DMS114 treated with DMSO at 0.1 percent for 48 hours (cell line): ENCODE measurements around the gene ALKBH5.

Source experiments
- DNase-seq: peaks from one replicate; lab custom pipeline; 2025; ENCODE audit not compliant: unreplicated experiment; lab: John Stamatoyannopoulos, UW

The ALKBH5 gene

DNA sequence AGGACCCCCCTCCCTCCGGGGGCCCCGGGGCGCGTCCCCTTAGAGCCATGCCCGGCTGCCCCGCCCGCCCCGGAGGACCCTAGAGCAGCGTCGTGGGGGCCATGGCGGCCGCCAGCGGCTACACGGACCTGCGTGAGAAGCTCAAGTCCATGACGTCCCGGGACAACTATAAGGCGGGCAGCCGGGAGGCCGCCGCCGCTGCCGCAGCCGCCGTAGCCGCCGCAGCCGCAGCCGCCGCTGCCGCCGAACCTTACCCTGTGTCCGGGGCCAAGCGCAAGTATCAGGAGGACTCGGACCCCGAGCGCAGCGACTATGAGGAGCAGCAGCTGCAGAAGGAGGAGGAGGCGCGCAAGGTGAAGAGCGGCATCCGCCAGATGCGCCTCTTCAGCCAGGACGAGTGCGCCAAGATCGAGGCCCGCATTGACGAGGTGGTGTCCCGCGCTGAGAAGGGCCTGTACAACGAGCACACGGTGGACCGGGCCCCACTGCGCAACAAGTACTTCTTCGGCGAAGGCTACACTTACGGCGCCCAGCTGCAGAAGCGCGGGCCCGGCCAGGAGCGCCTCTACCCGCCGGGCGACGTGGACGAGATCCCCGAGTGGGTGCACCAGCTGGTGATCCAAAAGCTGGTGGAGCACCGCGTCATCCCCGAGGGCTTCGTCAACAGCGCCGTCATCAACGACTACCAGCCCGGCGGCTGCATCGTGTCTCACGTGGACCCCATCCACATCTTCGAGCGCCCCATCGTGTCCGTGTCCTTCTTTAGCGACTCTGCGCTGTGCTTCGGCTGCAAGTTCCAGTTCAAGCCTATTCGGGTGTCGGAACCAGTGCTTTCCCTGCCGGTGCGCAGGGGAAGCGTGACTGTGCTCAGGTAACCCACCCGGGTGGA is 759 bp downstream of the ALKBH5 start:
- DNase-seq = no peak

DNA sequence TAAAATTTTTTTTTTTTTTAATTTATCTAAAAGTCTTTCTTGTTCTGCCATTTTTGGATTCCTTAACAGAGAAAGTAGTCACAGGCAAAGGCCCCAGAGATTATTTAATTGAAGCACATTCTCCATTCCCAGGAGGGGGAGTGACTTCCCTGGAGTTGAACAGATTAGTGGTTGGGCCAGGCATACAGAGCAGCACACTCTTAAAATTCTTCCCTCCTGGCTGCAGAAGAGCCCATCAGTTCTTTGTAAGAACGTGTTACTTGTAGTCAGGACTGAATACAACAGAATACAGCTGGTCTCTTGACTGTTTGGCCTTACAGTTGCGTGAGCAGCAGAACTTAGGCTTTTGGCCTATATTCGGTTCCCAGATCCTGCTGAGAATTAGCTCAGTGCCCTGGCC is 1.8 kb downstream of the ALKBH5 start:
- no peak for DNase-seq

DNA sequence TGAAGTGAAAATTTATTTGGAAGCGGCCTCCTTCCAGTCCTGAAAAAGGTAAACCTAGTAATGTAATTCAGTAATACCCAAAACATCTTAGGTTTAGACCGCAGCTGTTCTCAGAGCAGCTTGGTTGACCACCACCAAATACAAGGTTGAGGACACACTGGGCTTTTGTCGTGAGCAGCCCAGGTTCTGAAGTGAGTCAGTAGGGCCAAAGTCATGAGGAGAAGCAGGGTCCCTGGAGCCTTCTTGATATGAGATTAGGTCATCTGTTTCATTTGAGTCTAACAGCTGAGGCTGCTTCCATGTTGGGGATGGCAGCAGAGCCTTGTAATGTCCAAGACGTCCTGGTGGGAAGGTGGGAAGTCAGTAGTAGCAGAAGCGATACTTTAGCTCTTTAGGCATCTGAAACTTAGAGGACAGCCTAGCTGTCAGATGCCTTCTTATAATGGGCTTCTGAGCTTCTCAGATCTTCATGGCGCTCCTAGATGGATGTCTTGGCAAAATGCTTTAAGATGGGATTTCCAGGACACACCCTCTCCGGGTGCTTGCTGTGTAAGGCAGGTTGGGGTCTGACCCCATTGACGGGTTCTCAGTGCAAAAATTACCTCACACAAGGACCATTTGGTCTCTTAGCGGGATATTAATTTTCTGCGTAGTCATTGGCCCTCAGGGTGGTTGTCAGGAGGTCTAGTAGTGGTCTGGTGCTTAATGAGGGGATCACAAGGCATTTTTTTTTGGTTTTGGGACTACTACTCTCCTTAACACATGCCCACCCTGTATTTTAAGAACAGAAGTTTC is 2.4 kb downstream of the ALKBH5 start:
- no peak for DNase-seq

DNA sequence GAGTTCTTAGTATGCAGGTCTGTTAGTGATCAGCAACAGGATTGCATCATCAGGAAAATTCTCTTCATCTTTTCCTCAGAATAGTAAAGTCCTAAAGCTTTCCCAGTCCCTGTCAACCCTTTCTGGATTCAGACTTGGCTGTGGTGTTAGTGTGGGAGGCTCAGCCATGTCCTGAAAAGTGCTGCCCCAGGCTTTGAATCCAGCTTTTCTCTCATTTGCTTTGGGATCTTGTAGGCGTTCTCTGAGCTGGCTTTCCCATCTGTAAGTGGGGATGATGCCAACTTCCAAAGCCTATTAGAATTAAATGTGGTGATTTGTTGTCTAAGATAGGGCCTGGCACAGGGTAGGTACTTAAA is 3.0 kb downstream of the ALKBH5 start:
- DNase-seq = no peak

DNA sequence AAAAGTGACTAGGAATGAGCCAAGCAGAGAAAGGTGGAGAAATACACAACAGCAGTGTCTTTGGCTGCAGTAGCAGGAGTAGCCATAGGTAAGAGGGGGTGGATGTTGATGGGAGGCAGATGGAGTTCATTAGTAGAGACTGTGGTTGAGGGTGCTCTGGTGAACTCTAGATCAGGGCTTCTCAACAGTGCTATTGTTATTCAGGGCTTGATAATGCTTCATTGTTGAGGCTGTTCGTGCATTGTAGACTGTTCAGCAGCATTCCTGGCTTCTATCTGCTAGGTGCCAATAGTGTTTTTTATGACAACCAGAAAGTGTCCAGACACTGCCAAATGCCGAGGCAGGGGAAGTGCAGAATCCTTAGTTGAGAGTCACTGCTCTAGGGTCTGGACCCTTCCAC is 3.6 kb downstream of the ALKBH5 start:
- DNase-seq = no peak

DNA sequence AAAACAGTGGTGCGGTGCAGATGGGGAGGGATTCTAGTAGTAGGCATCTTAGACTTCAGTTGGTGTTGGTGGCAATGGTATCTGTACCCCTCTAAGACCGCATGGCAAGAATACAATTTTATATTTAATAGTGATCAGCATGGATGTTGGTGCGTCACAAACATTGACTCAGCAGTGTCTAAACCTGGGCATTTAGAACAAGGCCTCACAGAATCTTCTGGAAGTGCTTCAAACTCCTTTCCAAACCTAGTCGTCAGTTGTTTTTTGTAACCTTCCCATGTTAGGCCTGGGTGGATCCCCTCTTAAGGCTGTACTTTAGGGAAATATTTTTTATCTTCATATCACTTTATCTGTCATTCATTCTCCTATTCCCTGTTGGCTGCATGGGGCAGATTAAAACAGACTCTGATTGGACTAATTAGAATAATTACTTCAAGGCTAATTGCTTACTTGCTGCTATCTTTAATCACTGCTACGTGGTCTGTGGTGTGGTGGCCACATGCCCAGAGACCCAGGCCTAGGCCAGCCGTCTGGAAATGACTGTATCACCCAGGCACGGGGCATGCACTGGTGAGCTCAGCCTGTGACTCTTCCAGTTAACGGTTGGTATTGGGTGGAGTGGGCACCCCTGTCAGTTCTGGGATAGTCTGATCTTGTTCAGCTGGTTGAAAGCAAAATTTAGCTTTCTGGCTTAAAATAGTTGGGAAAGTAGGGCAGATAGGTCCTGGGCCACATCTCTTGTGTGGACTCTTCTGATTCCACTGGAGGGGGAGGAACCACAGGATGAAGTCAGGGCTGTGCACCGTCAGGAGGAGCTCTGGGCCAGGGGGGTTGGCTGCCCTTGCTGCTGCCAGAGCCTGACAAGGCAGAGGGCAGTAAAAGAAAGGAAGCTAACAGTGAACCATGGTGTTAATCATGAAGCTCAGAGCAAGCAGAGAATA is 4.5 kb downstream of the ALKBH5 start:
- DNase-seq = no peak

DNA sequence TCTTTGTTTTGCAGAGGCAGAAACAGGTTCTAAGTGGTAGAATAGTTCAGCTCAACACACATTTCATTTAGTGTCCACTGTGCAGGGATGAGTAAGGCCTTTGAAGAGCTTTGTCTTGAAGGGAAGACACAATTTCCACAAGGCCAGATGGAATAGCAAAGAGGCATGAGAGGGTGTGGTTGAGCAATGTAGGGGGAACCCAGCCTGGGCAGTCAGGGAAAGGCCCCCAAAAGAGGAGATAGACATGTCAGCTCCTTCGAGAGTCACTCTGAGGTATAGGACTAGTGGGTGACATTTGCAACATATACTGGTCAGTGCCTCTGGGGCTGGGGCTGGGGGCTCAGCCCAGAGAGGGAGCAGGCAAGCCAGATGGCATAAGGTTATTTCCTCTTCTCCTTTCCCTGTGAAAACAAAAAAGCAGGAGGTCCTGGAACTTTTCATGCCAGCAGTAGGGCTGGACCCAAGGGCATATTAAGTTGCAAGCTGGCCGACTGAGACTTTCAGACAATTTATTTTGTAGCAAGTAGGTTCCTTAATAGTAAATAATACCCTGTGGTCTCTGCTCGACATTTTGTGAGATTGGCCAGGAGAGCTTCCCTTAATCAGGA is 7.1 kb downstream of the ALKBH5 start:
- DNase-seq = no peak

DNA sequence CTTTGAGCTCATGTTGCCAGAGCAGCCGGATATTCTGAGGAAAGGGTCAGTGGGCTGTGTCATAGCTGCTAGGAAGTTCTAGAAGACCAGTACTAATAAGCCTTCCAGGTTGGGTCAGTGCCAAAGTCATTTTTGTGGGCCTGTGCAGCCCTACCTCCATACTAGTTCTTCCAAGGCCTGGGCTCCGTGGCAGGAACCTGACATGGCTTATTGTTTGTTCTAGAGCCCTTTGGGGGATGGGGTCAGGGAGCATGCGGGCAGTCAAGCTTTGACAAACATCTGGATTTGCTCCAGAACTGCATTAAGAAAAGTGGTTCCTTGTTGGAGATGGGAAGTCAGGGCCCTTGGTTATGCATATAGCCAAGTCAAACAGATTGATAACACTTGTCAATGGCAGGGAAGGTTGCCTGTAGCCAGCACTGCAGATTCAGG is 7.6 kb downstream of the ALKBH5 start:
- DNase-seq = no peak

DNA sequence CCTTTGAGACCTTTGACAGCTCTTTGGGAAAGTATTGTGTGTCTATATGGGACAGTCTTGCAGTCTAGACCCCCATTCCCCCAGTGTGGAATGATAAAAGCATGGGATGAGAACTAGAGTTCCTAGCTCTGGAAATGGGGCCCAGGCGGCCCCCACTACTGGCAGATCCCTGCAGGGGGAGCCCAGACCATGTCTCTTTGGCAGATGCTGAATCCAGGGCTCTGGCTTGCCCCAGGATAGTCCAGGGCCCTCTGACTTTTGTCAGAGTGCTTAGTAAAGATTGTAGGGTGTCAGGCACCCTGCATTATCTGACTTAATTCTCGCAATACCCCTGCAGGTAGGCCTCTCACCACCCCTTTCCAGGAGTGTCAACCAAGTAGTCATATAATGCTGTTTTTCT is 8.3 kb downstream of the ALKBH5 start:
- DNase-seq = no peak

DNA sequence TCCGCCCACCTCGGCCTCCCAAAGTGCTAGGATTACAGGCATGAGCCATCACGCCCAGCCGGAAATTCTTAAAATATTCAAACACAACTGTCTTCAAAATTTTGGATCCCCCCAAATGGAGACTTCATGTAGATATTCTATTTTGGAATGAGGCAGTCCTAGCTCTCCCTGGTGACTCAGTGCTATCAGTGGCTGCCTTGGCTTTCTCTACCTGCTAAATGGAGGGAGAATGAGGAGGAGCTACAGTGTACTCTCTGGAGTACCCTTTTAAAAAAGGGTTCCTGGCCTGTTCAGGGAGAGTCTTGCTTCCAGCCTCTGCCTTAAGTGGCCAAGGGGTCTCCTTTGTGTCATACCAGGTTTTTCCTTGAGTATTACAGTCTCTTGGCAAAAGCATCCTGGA is 10.8 kb downstream of the ALKBH5 start:
- no peak for DNase-seq

DNA sequence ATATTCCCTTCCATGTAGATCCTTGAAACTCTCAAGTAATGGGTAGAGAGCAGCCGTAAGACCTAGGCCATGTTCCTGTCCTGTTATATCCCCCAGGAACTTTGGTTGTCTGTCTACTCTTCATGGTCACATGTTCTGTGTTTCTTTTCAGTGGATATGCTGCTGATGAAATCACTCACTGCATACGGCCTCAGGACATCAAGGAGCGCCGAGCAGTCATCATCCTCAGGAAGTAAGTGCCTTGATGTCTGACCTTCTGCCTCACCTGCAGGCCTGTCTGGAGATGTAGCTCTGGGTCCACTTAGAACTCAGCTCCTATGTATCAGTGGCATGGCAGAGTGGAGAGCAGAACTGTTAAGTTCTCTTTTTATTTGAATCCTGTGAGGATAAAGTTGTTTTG is 11.2 kb downstream of the ALKBH5 start:
- DNase-seq = no peak

DNA sequence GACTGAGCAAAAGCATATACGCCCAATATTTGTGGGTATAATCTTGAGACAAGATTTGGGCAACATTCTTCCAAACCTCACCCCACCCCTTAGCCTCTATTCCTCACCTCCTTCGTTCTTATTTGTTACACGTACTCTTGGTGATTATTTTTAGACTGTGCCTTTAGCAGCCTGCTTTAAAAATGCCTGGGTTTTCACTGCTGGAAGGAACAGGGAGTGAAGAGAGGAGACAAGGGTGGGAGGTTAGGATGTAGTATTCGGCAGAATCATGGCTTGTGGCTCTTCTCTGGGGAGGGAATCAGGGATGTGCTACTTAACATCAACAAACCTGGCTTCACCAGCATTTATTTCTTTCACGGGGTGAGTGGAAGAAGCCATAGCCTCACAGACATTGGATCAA is 11.6 kb downstream of the ALKBH5 start:
- no peak for DNase-seq

DNA sequence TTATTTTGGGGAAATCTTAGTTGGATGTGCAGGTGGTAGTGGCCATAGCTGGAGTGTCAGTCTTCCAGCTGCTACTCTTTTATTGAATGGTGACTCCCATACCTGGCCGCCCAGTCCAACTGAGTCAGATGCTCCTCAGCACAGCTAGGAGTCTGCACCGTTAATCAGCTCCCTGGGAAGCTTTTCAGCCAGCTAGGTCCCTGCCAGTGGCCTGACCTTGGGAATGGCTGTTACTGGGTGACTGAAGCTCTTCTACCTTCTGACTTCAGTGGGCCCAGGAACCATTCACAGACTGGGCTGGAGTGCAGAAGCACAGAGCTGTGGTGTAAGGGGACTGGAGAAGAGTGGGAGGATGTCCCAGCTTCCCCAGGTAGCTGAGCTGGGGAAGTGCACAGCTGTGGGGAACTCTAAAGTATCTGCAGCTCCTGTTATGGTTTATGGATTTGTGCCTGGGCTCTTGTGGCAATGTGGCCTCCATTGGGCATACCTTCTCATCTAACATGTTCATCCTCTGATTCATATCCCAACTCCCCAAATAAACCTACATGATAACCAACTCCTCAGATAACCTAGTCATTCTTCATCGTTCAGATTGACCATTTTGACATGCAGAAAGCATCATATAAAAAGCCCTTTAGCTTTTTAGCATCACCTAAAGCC is 14.0 kb downstream of the ALKBH5 start:
- DNase-seq = no peak

DNA sequence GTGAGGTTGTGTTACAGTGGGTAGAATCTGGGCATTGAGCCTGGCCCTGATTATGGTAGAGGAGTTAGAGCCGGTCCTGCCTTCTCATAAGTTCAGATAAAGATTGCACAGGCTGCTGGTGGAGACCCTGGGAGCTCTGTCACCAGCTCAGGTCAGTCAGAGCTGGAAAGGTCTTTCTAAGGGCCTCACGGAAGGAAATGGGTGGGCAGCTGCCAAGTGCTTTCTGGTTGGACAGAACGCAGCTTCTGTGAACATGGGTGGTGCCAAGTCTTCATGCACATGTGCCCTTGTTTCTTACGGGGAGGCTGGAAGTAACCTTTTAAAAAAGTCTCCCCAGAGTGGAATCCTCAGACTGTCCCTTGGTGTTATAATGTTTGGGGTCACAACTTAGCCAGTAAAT is 14.9 kb downstream of the ALKBH5 start:
- DNase-seq = no peak

DNA sequence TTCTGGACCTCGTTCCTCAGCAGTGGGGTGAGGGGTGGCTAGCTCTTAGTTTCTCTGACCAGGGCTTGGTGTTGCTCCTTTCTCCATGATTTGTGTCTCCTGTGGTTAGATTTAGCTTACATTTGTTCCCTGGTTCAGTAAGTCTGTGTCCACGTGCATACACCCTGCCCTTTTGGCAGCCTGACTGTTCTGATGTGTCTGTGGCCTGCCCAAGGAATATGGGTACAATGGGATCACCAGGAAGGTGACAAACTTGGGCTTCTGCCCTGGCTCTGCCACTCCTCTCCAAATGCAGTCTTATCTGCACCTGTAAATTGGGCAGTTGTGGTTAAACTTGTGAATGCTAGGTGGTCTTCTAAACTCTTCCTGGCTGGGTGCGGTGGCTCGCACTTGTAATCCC is 17.5 kb downstream of the ALKBH5 start:
- DNase-seq = no peak

DNA sequence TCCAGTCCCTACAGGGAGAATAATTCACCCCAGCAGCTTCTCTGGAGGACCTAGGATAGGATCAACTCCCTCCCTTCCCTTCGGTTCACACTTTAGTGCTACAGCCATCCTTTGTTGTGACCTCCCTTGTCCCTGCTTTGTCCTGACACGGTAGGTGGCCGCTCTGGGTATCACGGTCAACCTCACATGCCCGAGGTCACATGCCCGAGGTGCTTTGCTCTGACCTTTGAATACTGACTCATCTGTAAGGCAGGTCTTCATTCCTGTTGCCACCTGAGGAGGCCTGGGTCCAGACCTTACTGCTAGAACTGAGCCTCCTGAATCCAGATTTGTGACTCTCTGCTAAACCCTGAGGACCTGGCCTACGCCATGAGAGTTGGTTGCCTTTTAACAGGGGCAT is 19.7 kb downstream of the ALKBH5 start:
- no peak for DNase-seq

DNA sequence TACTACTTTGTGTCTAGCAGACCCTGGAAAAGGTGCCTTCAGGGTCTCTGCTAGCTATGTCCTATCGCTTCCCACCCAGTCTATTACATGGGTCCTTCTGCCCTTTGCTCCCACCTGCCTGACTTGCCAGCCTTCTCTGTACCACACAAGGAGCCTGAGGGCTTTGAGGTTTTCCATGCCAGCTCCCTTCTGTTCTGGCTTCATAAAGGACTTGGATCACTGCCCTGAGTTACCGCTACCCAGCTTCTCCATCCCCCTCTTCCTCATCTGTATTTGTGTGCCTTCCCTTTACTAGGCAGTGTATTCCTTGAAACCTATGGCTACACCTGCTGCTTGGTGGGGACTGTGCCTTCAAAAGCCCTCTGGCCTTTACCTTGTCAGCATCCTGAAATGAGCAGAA is 22.2 kb downstream of the ALKBH5 start:
- DNase-seq = no peak

DNA sequence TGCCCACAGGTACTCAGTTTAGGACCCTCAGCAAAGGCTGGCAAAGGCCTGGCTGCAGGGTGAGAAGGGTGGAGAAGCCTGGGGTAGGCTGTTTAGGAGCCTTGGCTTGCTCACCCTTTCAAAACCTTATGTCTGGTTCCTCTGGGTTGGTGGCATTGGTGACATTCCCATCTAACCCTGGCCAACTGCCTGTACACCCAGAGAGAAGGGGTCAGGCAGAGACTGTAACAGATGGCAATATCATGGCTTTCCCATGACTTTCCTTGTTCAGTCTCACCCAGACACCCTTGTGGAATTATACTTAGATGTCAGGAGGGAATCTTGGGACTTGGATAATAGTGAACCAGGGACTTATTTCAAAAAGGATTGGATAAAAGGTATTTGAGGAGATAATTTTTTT is 23.3 kb downstream of the ALKBH5 start:
- DNase-seq = no peak

DNA sequence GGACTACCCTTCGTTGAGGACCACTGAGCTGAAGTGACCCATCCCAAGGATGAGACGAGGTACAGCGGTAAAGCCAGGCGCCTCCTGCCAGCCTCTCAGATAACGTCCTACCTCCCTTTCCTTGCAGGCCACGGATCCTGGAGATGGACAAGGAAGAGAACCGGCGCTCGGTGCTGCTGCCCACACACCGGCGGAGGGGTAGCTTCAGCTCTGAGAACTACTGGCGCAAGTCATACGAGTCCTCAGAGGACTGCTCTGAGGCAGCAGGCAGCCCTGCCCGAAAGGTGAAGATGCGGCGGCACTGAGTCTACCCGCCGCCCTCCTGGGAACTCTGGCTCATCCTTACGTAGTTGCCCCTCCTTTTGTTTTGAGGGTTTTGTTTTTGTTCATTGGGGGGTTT is 24.5 kb downstream of the ALKBH5 start:
- no peak for DNase-seq

DNA sequence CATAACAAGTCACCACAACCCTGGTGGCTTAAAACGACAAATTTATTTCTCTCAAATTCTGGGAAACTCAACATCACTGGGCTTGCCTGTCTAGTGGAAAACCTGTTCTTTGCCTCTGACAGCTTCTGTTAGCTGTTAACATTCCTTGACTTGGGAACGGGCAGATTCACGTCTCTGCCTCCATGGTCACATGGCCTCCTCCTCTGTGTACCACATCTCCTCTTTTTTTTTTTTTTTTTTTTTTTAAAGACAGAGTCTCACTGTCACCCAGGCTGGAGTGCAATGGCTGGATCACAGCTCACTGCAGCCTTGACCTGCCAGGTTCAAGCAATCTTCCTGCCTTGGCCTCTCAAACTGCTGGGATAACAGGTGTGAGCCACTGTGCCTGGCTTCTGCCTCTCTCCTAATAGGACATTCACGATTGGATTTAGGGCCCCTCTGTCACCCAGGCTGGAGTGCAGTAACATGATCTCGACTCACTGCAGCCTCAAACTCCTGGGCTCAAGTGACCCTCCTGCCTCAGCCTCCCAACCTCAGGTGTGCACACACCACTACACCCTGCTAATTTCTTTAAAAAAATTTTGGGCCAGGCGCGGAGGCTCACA is 30.1 kb downstream of the ALKBH5 start:
- DNase-seq = no peak
